Progenitor cell of endocrine pancreas (in vitro differentiated cells): ENCODE measurements around the gene DBX2. TPM values are rescaled to one million over a fixed set of nuclear protein-coding genes. Genes with fewer than 3 reads are reported as not detected.
"Not testable (repeated sequence)": the region's sequence is repeated elsewhere in the genome, so short reads cannot be mapped to it uniquely, and the experiment has no call there.

ENCODE experiments used
- DNase-seq: peaks from one replicate; pipeline ENCODE4 v3.0.0; 2021; ENCODE audit warnings: low spot score; ENCODE audit not compliant: unreplicated experiment
- H3K27ac Mint-ChIP-seq: 2 replicates; pipeline ENCODE4 v1.8.0; 2021; ENCODE audit warnings: mild to moderate bottlenecking, moderate library complexity, mixed read lengths
- H3K27me3 Mint-ChIP-seq: 2 replicates; pipeline ENCODE4 v1.8.0; 2021; ENCODE audit warnings: mixed read lengths
- H3K36me3 Mint-ChIP-seq: 2 replicates; pipeline ENCODE4 v1.8.0; 2022; ENCODE audit warnings: mixed read lengths; ENCODE audit not compliant: insufficient read depth
- H3K4me1 Mint-ChIP-seq: 2 replicates; pipeline ENCODE4 v1.8.0; 2021; ENCODE audit warnings: low read depth, mixed read lengths
- H3K4me3 Mint-ChIP-seq: 2 replicates; pipeline ENCODE4 v1.8.0; 2021; ENCODE audit warnings: low read depth, mild to moderate bottlenecking, moderate library complexity, mixed read lengths
- H3K9me3 Mint-ChIP-seq: 2 replicates; pipeline ENCODE4 v1.8.0; 2021; ENCODE audit warnings: low read depth, mixed read lengths
- CTCF ChIP-seq: fragments of 200-600 bp; sonication (generic); IDR thresholded peaks from one replicate; pipeline ENCODE4 v1.5.0; 2021; ENCODE audit warnings: antibody characterized with exemption, mild to moderate bottlenecking; ENCODE audit not compliant: unreplicated experiment
- total RNA-seq: library from RNA; stranded (reverse); gene quantifications from 2 replicates; pipeline ENCODE4 v1.2.1, GENCODE V29; 2021

DBX2 gene
- total RNA-seq, 1 donor from 2014 or later: not detected

- no peak overlapping the region for H3K4me3 Mint-ChIP-seq
- H3K4me1 Mint-ChIP-seq: peaks cover 10% of the 10 kb centered on the region
- H3K27me3 Mint-ChIP-seq: no peaks in the 10 kb centered on the region
- H3K9me3 Mint-ChIP-seq: peaks cover 5% of the 10 kb centered on the region
- DNase-seq: no peak
- TF ChIP-seq CTCF: no peak
- H3K27ac Mint-ChIP-seq: no peak overlapping the region
- H3K36me3 Mint-ChIP-seq: peaks cover 2% of the 10 kb centered on the region
Measured at GRCh38 chr12:45088608-45089007, 37.7 kb upstream of the DBX2 start.

GRCh38 chr12:45084248-45084647 lies 33.3 kb upstream of the DBX2 start:
- not testable (repeated sequence) for H3K27me3 Mint-ChIP-seq, H3K36me3 Mint-ChIP-seq, H3K9me3 Mint-ChIP-seq, H3K4me1 Mint-ChIP-seq, H3K27ac Mint-ChIP-seq, H3K4me3 Mint-ChIP-seq, DNase-seq

GRCh38 chr12:45077251-45077650 lies 26.4 kb upstream of the DBX2 start:
- H3K4me3 Mint-ChIP-seq: no peak overlapping the region
- no peaks in the 10 kb centered on the region for H3K27me3 Mint-ChIP-seq
- no peak for TF ChIP-seq CTCF
- no peaks in the 10 kb centered on the region for H3K36me3 Mint-ChIP-seq
- peaks cover 7% of the 10 kb centered on the region for H3K4me1 Mint-ChIP-seq
- DNase-seq: no peak
- H3K9me3 Mint-ChIP-seq: no peaks in the 10 kb centered on the region
- no peak overlapping the region for H3K27ac Mint-ChIP-seq

GRCh38 chr12:45076417-45077026 lies 25.6 kb upstream of the DBX2 start:
- DNase-seq: no peak
- Mint-ChIP-seq H3K36me3 (no peaks in the 10 kb centered on the region), H3K9me3 (no peaks in the 10 kb centered on the region), H3K27ac (no peak overlapping the region), H3K4me1 (peaks cover 7% of the 10 kb centered on the region), H3K27me3 (no peaks in the 10 kb centered on the region), H3K4me3 (no peak overlapping the region)
- TF ChIP-seq CTCF: no peak

- Mint-ChIP-seq H3K27ac (no peak overlapping the region), H3K9me3 (no peaks in the 10 kb centered on the region), H3K27me3 (no peaks in the 10 kb centered on the region), H3K36me3 (no peaks in the 10 kb centered on the region), H3K4me1 (peaks cover 7% of the 10 kb centered on the region), H3K4me3 (no peak overlapping the region)
- DNase-seq: no peak
- no peak for TF ChIP-seq CTCF
Measured at GRCh38 chr12:45075587-45076282, 24.8 kb upstream of the DBX2 start.

- H3K27ac Mint-ChIP-seq: no peak overlapping the region
- no peak for DNase-seq
- H3K9me3 Mint-ChIP-seq: no peaks in the 10 kb centered on the region
- no peaks in the 10 kb centered on the region for H3K36me3 Mint-ChIP-seq
- H3K4me3 Mint-ChIP-seq: no peak overlapping the region
- no peaks in the 10 kb centered on the region for H3K4me1 Mint-ChIP-seq
- H3K27me3 Mint-ChIP-seq: no peaks in the 10 kb centered on the region
- no peak for TF ChIP-seq CTCF
Measured at GRCh38 chr12:45065125-45065626, 14.3 kb upstream of the DBX2 start.
